Measurements from ENCODE around the gene MSGN1.
"Not testable (repeated sequence)": the region's sequence is repeated elsewhere in the genome, so short reads cannot be mapped to it uniquely, and the experiment has no call there.

MSGN1 gene

GRCh38 chr2:17805717-17806363 lies 10.4 kb upstream of the MSGN1 start:
- no peak for DNase-seq

- peak; percentile 18 for DNase-seq
Measured at GRCh38 chr2:17813010-17813741, 3.1 kb upstream of the MSGN1 start.

GRCh38 chr2:17813742-17814473 lies 2.4 kb upstream of the MSGN1 start:
- DNase-seq = peak; percentile 3

- no peak for DNase-seq
Measured at GRCh38 chr2:17814601-17815000, 1.7 kb upstream of the MSGN1 start.

- DNase-seq = no peak
Measured at GRCh38 chr2:17815468-17816184, 634 bp upstream of the MSGN1 start.

- no peak for DNase-seq
Measured at GRCh38 chr2:17818235-17818815, 2.1 kb downstream of the MSGN1 start.

GRCh38 chr2:17821080-17821479 lies 4.8 kb downstream of the MSGN1 start:
- DNase-seq = no peak

- DNase-seq = no peak
Measured at GRCh38 chr2:17821535-17822444, 5.5 kb downstream of the MSGN1 start.

- DNase-seq = no peak
Measured at GRCh38 chr2:17822445-17823117, 6.3 kb downstream of the MSGN1 start.

GRCh38 chr2:17823646-17824045 lies 7.4 kb downstream of the MSGN1 start:
- not testable (repeated sequence) for DNase-seq

- DNase-seq = no peak
Measured at GRCh38 chr2:17827316-17827715, 11.1 kb downstream of the MSGN1 start.

- no peak for DNase-seq
Measured at GRCh38 chr2:17827785-17828184, 11.5 kb downstream of the MSGN1 start.

GRCh38 chr2:17830053-17831034 lies 14.1 kb downstream of the MSGN1 start:
- peak; percentile 72 for DNase-seq

- no peak for DNase-seq
Measured at GRCh38 chr2:17835516-17835915, 19.3 kb downstream of the MSGN1 start.

- no peak for DNase-seq
Measured at GRCh38 chr2:17839959-17840358, 23.7 kb downstream of the MSGN1 start.

GRCh38 chr2:17843457-17843856 lies 27.2 kb downstream of the MSGN1 start:
- no peak for DNase-seq

GRCh38 chr2:17845806-17846205 lies 29.5 kb downstream of the MSGN1 start:
- no peak for DNase-seq

GRCh38 chr2:17846676-17847075 lies 30.4 kb downstream of the MSGN1 start:
- no peak for DNase-seq

- no peak for DNase-seq
Measured at GRCh38 chr2:17847236-17847635, 31.0 kb downstream of the MSGN1 start.

GRCh38 chr2:17849275-17849674 lies 33.0 kb downstream of the MSGN1 start:
- no peak for DNase-seq
